ENCODE data around the gene TRIM50.
"Not testable (repeated sequence)": the region's sequence is repeated elsewhere in the genome, so short reads cannot be mapped to it uniquely, and the experiment has no call there.

Gene TRIM50

DNA sequence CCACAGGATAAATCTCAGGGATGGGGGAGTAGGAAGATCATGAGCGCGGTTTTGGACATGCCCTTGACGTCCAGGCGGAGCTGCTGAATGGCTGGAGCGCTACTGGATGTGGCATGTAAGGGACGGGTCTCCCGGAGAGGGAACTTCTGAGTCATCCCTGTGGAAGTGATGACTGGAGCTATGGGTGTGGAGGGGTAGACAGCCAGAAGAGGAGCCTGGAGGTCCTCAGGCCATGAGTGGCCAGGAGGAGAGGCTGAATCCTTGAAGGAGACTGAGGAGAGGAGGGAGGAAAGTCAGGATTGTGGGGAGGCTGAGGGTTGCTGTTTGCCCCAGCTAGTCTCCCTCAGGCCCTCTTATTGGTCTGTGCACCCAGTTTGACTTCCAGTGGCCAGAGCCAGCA is 16.5 kb downstream of the TRIM50 start:
- not testable (repeated sequence) for DNase-seq

DNA sequence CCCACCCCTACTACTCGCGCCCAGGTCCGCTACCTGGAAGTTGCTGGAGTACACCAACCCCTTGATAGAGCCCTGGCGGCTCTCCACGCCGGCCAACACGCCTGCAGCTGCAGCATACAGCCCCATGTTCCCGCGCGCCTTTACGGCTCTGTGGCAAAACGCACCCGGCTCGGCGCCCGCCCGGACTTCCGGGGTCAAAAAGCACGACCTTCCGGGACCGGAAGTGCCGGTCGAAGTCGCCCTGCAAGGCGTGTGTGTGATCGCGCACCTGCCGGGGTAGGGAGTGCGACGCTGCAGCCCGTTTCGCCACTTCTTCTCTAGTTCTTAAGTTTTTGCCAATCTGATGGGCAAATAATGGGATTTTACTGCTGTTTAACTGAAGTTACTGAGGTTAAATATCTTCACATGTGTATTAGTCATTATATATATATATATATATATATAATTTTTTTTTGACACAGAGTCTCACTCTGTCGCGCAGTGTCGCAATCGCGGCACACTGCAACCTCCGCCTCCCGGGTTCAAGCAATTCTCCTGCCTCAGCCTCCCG is 19.1 kb downstream of the TRIM50 start, which contains the start of gene NSUN5:
Gene NSUN5 (minus strand): TSS at position 162 of the 550 bp plus-strand sequence. CDS start 36 bp downstream, at position 126.
- peak; percentile 90 for DNase-seq

- DNase-seq = no peak
Measured at GRCh38 chr7:73308074-73308664, 19.7 kb downstream of the TRIM50 start.

DNA sequence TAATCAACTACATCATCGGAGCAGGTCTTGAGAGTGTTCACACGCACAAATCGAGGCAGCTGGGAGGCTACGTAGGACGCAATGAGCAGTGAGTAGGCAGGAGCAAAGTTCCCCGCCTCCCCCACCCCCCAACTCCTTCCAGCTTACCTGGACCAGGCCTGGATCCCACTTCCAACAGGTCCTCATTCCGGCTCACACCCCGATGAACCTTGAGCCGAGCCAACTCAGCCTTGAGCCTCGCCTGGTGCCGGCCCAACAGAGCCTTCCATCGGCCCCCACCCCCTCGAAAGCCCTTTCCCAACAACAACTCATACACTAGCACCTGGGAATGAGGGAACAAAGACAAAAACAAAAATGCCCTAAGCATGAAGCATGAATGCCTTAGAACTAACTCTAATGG is 20.4 kb downstream of the TRIM50 start:
- no peak for DNase-seq

DNA sequence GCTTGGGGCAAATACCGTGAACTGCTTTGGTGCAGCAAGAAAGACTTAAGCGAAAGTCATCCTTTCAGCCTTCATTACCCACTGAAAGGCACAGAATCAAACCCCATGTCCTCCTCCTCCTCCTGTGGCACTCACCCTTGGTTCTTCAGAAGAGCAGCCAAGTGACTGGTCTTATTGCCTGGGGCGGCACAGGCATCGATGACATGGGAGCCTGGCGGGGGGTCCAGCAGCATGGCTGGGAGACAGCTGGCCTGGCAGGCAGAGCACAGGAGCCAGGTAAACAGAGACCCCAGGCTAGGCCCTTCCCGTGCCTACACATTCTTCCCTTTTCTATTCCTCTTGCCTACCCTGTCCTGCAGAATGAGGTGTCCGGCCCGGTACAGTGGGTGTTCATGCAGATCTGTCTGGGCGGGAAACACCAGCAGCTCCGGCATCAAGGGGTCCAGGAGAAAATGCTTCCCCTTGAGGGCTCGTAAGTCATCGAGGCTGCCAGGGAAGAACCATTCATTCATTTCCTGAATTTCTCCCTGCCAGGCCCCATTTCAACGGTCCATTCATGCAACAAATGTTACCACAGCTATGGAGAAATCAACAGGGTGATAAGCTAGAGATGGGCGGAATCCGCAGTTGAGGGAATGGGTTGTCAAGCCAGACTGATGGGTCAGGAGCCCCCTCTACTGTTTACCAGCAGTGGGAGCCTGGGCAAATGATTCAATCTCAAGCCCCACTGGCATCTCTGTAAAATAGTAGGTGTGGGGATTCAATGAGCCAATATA is 23.1 kb downstream of the TRIM50 start:
- not testable (repeated sequence) for DNase-seq

DNA sequence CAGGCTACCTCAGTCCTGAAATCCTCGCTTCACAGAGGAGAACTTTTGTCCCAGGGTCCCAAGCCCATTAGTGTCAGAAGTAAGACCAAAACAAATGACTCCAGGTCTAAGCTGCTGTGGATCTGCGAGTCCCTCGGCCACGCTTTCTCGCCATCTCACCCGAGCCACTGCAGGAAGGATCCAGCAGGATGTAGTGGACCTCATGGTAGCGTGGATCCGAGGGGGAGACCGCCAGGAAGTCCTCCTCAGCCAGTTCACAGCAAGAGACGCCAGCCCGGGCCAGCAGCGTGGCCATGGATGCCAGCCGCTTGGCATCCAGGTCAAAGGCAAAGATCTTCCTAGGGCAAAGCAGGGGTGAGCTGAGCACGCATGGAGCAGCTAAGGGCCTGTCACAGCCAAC is 23.8 kb downstream of the TRIM50 start:
- no peak for DNase-seq

- DNase-seq = no peak
Measured at GRCh38 chr7:73303546-73303945, 24.3 kb downstream of the TRIM50 start.

GRCh38 chr7:73302846-73303245 is 25.0 kb downstream of the TRIM50 start:
- DNase-seq = not testable (repeated sequence)

- DNase-seq = not testable (repeated sequence)
Measured at GRCh38 chr7:73301108-73301507, 26.8 kb downstream of the TRIM50 start.

GRCh38 chr7:73299812-73300211 is 28.1 kb downstream of the TRIM50 start:
- not testable (repeated sequence) for DNase-seq

DNA sequence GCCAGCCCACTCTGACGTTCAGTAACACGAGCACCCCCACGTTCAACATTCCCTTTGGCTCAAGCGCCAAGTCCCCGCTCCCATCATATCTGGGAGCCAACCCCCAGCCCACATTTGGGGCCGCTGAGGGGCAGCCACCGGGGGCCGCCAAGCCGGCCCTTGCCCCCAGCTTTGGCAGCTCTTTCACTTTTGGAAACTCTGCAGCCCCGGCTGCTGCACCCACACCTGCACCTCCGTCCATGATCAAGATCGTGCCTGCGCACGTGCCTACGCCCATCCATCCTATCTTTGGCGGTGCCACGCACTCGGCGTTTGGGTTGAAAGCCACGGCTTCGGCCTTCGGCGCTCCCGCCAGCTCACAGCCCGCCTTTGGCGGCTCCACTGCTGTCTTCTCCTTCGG is 30.2 kb downstream of the TRIM50 start:
- DNase-seq = not testable (repeated sequence)

- DNase-seq = not testable (repeated sequence)
Measured at GRCh38 chr7:73297235-73297634, 30.6 kb downstream of the TRIM50 start.

GRCh38 chr7:73277210-73277609 is 50.7 kb downstream of the TRIM50 start:
- DNase-seq = not testable (repeated sequence)

- DNase-seq = not testable (repeated sequence)
Measured at GRCh38 chr7:73267813-73268212, 60.1 kb downstream of the TRIM50 start.

- DNase-seq = not testable (repeated sequence)
Measured at GRCh38 chr7:73266719-73267368, 61.0 kb downstream of the TRIM50 start.
